Esophagus squamous epithelium (tissue), 5 donors: ENCODE measurements around the gene BCL2L13. TPM values are rescaled to one million over a fixed set of nuclear protein-coding genes. Genes with fewer than 3 reads are reported as not detected.

Experiments used
- DNase-seq: peaks from one replicate; lab custom pipeline; 2025; lab: John Stamatoyannopoulos, UW
- H3K27ac ChIP-seq, 4 donors: fragments of 200-600 bp; sonication (generic); one replicate each; pipeline ENCODE4 v1.5.1; 2016 to 2019; ENCODE audit warnings: mild to moderate bottlenecking in 1 of 4
- H3K27me3 ChIP-seq, 4 donors: fragments of 200-600 bp; sonication (generic); 1 replicate in 3 of 4; 2 replicates in 1 of 4; pipeline versions ENCODE4 v1.5.1 to v1.6.0; 2017 to 2021; ENCODE audit warnings: antibody characterized with exemption in 1 of 4
- H3K36me3 ChIP-seq, 3 donors: fragments of 200-600 bp; sonication (generic); one replicate each; pipeline ENCODE4 v1.5.1; 2016 to 2019
- H3K4me1 ChIP-seq, 3 donors: fragments of 200-600 bp; sonication (generic); one replicate each; pipeline ENCODE4 v1.5.1; 2017 to 2019
- H3K4me3 ChIP-seq, 4 donors: fragments of 200-600 bp; sonication (generic); 1 replicate in 3 of 4; 2 replicates in 1 of 4; pipeline ENCODE4 v1.5.1; 2016 to 2019; ENCODE audit warnings: mild to moderate bottlenecking in 2 of 4, moderate library complexity in 1 of 4
- H3K9me3 ChIP-seq, 3 donors: fragments of 200-600 bp; sonication (generic); one replicate each; pipeline ENCODE4 v1.5.1; 2016 to 2019
- CTCF ChIP-seq, 6 experiments: fragments of 450-650 bp in 4 of 6; fragments of 200-600 bp in 2 of 6; sonication (generic) in 2 of 6; IDR thresholded peaks; one replicate each; pipeline ENCODE4 v1.5.1; 2016 to 2019; ENCODE audit warnings: antibody characterized with exemption in 6 of 6, mild to moderate bottlenecking in 4 of 6, moderate library complexity in 4 of 6
- POLR2A ChIP-seq, 4 donors: fragments of 450-650 bp; IDR thresholded peaks; one replicate each; pipeline ENCODE4 v1.6.1; 2017; ENCODE audit warnings: antibody characterized with exemption in 4 of 4, mild to moderate bottlenecking in 4 of 4, moderate library complexity in 3 of 4
- WGBS, 2 donors: methylation state at CpG; one replicate each; pipeline ENCODE4 v1.1.5; 2018; 5-methylcytosine and 5-hydroxymethylcytosine counted together
- intact Hi-C: fragments of 100-400 bp; cut with DNase I; formaldehyde crosslinking; loops from one replicate; pipeline ENCODE4 v1.15.0; 2022
- total RNA-seq, 4 donors: library from RNA; depleted of rRNA; stranded (reverse); fragments of >200 nt; gene quantifications; one replicate each; pipeline ENCODE4 v1.1.0, GENCODE V29; 2016
- donor health status: DM: yes; HTN: yes; CAD: no.

The BCL2L13 gene
- total RNA-seq, 4 donors from 2014 or later = 31.7 to 49.2 (median 43.1) TPM

GRCh38 chr22:17775781-17776465, 137.4 kb downstream of the BCL2L13 start:
- H3K27me3 ChIP-seq = peaks cover 0 to 6% (median 0%) of the 10 kb centered on the region in 4 donors
- no peak for TF ChIP-seq CTCF (IDR thresholded peaks at IDR 0.05)
- no peak for TF ChIP-seq POLR2A (IDR thresholded peaks at IDR 0.05)
- peaks cover 17 to 46% (median 20%) of the 10 kb centered on the region in 3 donors for H3K4me1 ChIP-seq
- intact Hi-C loops = no loop called here
- H3K4me3 ChIP-seq = no peak overlapping the region
- no peak for DNase-seq
- 78 to 82% methylated on average over 9 to 10 of the region's 10 CpGs for WGBS, 2 donors
- H3K27ac ChIP-seq = no peak overlapping the region
- H3K9me3 ChIP-seq = no peaks in the 10 kb centered on the region
- H3K36me3 ChIP-seq = no peaks in the 10 kb centered on the region

GRCh38 chr22:17777005-17777716, 138.6 kb downstream of the BCL2L13 start:
- Histone ChIP-seq H3K36me3 (no peaks in the 10 kb centered on the region), H3K27me3 (peaks cover 0 to 6% (median 0%) of the 10 kb centered on the region in 4 donors), H3K4me1 (peaks cover 28 to 47% (median 29%) of the 10 kb centered on the region in 3 donors), H3K4me3 (peak overlapping the region; percentile 14 to 58 (median 33)), H3K9me3 (no peaks in the 10 kb centered on the region), H3K27ac (peak overlapping the region; percentile 45 to 80 (median 60))
- no peak for DNase-seq
- 56 to 65% methylated on average over 12 to 18 of the region's 27 CpGs for WGBS, 2 donors
- no peak for TF ChIP-seq CTCF (IDR thresholded peaks at IDR 0.05)
- no peak for TF ChIP-seq POLR2A (IDR thresholded peaks at IDR 0.05)
- intact Hi-C loops = no loop called here

GRCh38 chr22:17777717-17778044, 139.1 kb downstream of the BCL2L13 start:
- intact Hi-C loops = no loop called here
- peaks cover 25 to 47% (median 33%) of the 10 kb centered on the region in 3 donors for H3K4me1 ChIP-seq

GRCh38 chr22:17778412-17778976, 139.9 kb downstream of the BCL2L13 start:
- H3K27ac ChIP-seq = no peak overlapping the region
- WGBS, 2 donors = 94 to 100% methylated on average over 4 to 15 of the region's 23 CpGs
- DNase-seq = no peak
- peaks cover 17 to 47% (median 26%) of the 10 kb centered on the region in 3 donors for H3K4me1 ChIP-seq
- H3K36me3 ChIP-seq = no peaks in the 10 kb centered on the region
- TF ChIP-seq POLR2A (IDR thresholded peaks at IDR 0.05) (no peak), CTCF (IDR thresholded peaks at IDR 0.05) (no peak)
- H3K4me3 ChIP-seq = peak overlapping the region in 1 of 4 donors; percentile 8
- intact Hi-C loops = no loop called here
- H3K9me3 ChIP-seq = no peaks in the 10 kb centered on the region
- peaks cover 0 to 6% (median 0%) of the 10 kb centered on the region in 4 donors for H3K27me3 ChIP-seq

More at GRCh38 chr22:17777717-17778044, 139.1 kb downstream of the BCL2L13 start:
- DNase-seq = no peak
- WGBS, 2 donors = 63 to 80% methylated on average over 2 to 5 of the region's 6 CpGs
- Histone ChIP-seq H3K36me3 (no peaks in the 10 kb centered on the region), H3K4me3 (peak overlapping the region; percentile 14 to 58 (median 33)), H3K9me3 (no peaks in the 10 kb centered on the region), H3K27ac (peak overlapping the region; percentile 45 to 80 (median 60)), H3K27me3 (peaks cover 0 to 6% (median 0%) of the 10 kb centered on the region in 4 donors)
- TF ChIP-seq POLR2A (IDR thresholded peaks at IDR 0.05) (no peak), CTCF (IDR thresholded peaks at IDR 0.05) (no peak)
